ENCODE measurements around the gene PTPRG.

GRCh38 chr3:62052331-62052730, 491.0 kb downstream of the PTPRG start:
- TF ChIP-seq EZH2 (IDR thresholded peaks at IDR 0.05; ENCODE audit: insufficient read depth, poor library complexity, severe bottlenecking), result no peak
- TF ChIP-seq EZH2phosphoT487 (IDR thresholded peaks at IDR 0.05; ENCODE audit: insufficient read depth, low read depth), result no peak

All from GM23248 (cell line).